22Rv1 (cell line): ENCODE measurements around the gene EPS15.

Source experiments
- CTCF ChIP-seq: fragments of 450-650 bp; IDR thresholded peaks from 2 replicates; pipeline ENCODE4 v1.5.1; 2017; ENCODE audit warnings: mild to moderate bottlenecking
- ZFX ChIP-seq: fragments of 450-650 bp; IDR thresholded peaks from 2 replicates; pipeline ENCODE4 v1.6.1; 2017; ENCODE audit warnings: antibody characterized with exemption, borderline replicate concordance

GRCh38 chr1:51373898-51374297 is 145.2 kb downstream of the EPS15 start:
- TF ChIP-seq CTCF (no peak), ZFX (no peak)
